GM12891 (cell line): Measurements from ENCODE around the gene PTPRN2.

ENCODE experiments used
- POLR2A ChIP-seq: IDR thresholded peaks from 2 replicates; pipeline ENCODE4 v1.6.1; 2011; ENCODE audit warnings: low read depth, low read length, control low read depth
- POLR2AphosphoS5 ChIP-seq: IDR thresholded peaks from 2 replicates; pipeline ENCODE4 v1.6.1; 2011; ENCODE audit warnings: low read depth, low read length, control low read depth
- SPI1 ChIP-seq: IDR thresholded peaks from 2 replicates; pipeline ENCODE4 v1.6.1; 2011; ENCODE audit warnings: low read depth, low read length, control low read depth
- TAF1 ChIP-seq: IDR thresholded peaks from 2 replicates; pipeline ENCODE4 v1.6.1; 2011; ENCODE audit warnings: low read depth, low read length, control low read depth

DNA sequence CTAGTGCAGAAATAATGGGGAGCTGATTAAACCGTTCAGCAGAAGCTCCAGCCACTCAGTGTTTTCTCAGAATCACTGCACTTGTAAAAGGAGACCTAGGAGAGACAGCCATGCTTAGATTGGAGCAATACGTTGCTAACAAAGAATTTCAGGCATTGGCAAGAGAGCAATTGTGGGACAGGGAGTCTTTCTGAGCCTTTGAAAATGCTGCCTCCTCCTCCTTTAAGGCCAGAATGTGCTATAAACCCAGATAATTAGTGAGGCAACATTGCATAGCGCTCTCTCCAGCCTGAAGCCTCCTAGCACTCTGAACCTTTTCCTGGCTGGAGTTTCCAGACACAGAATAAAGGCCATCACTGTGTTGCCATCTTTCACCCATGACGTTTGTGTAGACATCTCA, 18.5 kb upstream of the PTPRN2 start:
- no peak for TF ChIP-seq POLR2A
- no peak for TF ChIP-seq POLR2AphosphoS5
- TF ChIP-seq TAF1: no peak
- no peak for TF ChIP-seq SPI1
